ENCODE measurements around the gene ARHGAP33. TPM values are rescaled to one million over a fixed set of nuclear protein-coding genes. Genes with fewer than 3 reads are reported as not detected.

The ARHGAP33 gene
- total and polyA plus RNA-seq, 2 experiments from 2014 or later: 11.6 to 22.1 TPM

- no peak for TF ChIP-seq REST (IDR thresholded peaks at IDR 0.05; ENCODE audit: unreplicated experiment)
- no peak for TF ChIP-seq NANOG (IDR thresholded peaks at IDR 0.05; ENCODE audit: borderline replicate concordance)
- no peak for TF ChIP-seq ZNF331 (CRISPR knock-in tag; IDR thresholded peaks at IDR 0.05; ENCODE audit: low read depth)
- TF ChIP-seq JUNB (IDR thresholded peaks at IDR 0.05; ENCODE audit: unreplicated experiment): no peak
- TF ChIP-seq EZH2 (IDR thresholded peaks at IDR 0.05; ENCODE audit: low read depth, unreplicated experiment): no peak
Measured at GRCh38 chr19:35822579-35822978, 47.2 kb downstream of the ARHGAP33 start (continued).

GRCh38 chr19:35824150-35824549, 48.8 kb downstream of the ARHGAP33 start:
- ATAC-seq (no peak), DNase-seq (ENCODE audit: low spot score) (no peak)
- Histone ChIP-seq H3K27ac (ENCODE audit: low read depth) (no peak overlapping the region), H3K4me2 (no peak overlapping the region), H3K27me3 (ENCODE audit: insufficient read depth) (no peaks in the 10 kb centered on the region), H3K36me3 (ENCODE audit: insufficient read depth) (no peaks in the 10 kb centered on the region), H3K4me1 (ENCODE audit: insufficient read depth) (no peaks in the 10 kb centered on the region), H3K79me2 (replicated peaks; ENCODE audit: insufficient read depth) (no peaks in the 10 kb centered on the region), H3K4me3 (no peak overlapping the region), H3F3A (replicated peaks; ENCODE audit: low read depth) (0 out of 2 replicates have a peak, but pooled peaks cover 6% of the 10 kb centered on the region), H3K9me2 (ENCODE audit: insufficient read depth) (no peaks in the 10 kb centered on the region), H2AFZ (no peak overlapping the region), H4K20me1 (replicated peaks; ENCODE audit: insufficient read depth) (no peaks in the 10 kb centered on the region; the same call in 1 of the 2 replicates)
- no peaks in the 10 kb centered on the region for H3K9me3 Mint-ChIP-seq
- H3K27me3 Mint-ChIP-seq (ENCODE audit: insufficient read depth, low read depth, poor library complexity): peaks cover 8% of the 10 kb centered on the region
- peaks cover 4% of the 10 kb centered on the region; the same call in 2 of the 3 replicates for H3K4me1 Mint-ChIP-seq
- H3K36me3 Mint-ChIP-seq (ENCODE audit: low read depth): no peaks in the 10 kb centered on the region
- H3K27ac Mint-ChIP-seq: no peak overlapping the region
- no peak overlapping the region for H3K4me3 Mint-ChIP-seq
- no peak for TF ChIP-seq EZH2phosphoT487 (IDR thresholded peaks at IDR 0.05; ENCODE audit: unreplicated experiment)
- no peak for TF ChIP-seq ETS1 (IDR thresholded peaks at IDR 0.05)
- TF ChIP-seq CREB1 (CRISPR knock-in tag; IDR thresholded peaks at IDR 0.05; ENCODE audit: low read depth): no peak

GRCh38 chr19:35828692-35829301, 53.4 kb downstream of the ARHGAP33 start:
- Histone ChIP-seq H3K9me2 (ENCODE audit: insufficient read depth) (no peaks in the 10 kb centered on the region), H2AFZ (no peak overlapping the region), H3K4me3 (no peak overlapping the region), H3K36me3 (ENCODE audit: insufficient read depth) (no peaks in the 10 kb centered on the region), H4K20me1 (replicated peaks; ENCODE audit: insufficient read depth) (no peaks in the 10 kb centered on the region; the same call in 1 of the 2 replicates), H3K4me2 (no peak overlapping the region), H3K4me1 (ENCODE audit: insufficient read depth) (no peaks in the 10 kb centered on the region), H3K79me2 (replicated peaks; ENCODE audit: insufficient read depth) (no peaks in the 10 kb centered on the region), H3K27ac (ENCODE audit: low read depth) (no peak overlapping the region), H3F3A (replicated peaks; ENCODE audit: low read depth) (0 out of 2 replicates have a peak, but pooled peaks cover 6% of the 10 kb centered on the region), H3K27me3 (ENCODE audit: insufficient read depth) (no peaks in the 10 kb centered on the region)
- no peaks in the 10 kb centered on the region for H3K9me3 Mint-ChIP-seq
- TF ChIP-seq REST (IDR thresholded peaks at IDR 0.05; ENCODE audit: unreplicated experiment) (peak; percentile 99), CTCF (conservative IDR thresholded peaks at IDR 0.05; ENCODE audit: low read depth in 2 of 2) (no peak)
- no peak overlapping the region for H3K4me3 Mint-ChIP-seq
- H3K27ac Mint-ChIP-seq: no peak overlapping the region
- ATAC-seq (peak; percentile 99), DNase-seq (ENCODE audit: low spot score) (peak; percentile 93)
- H3K27me3 Mint-ChIP-seq (ENCODE audit: insufficient read depth, low read depth, poor library complexity): peaks cover 9% of the 10 kb centered on the region
- H3K36me3 Mint-ChIP-seq (ENCODE audit: low read depth): no peaks in the 10 kb centered on the region
- H3K4me1 Mint-ChIP-seq: no peaks in the 10 kb centered on the region

Measured in GM23338 (cell line).